Common myeloid progenitor, CD34-positive (primary cell): ENCODE measurements around the gene RPS10.

Experiments
- CTCF ChIA-PET: fragments of 350-600 bp; sonication (Branson Sonifier 250); formaldehyde crosslinking; loops from one replicate; lab custom pipeline; 2021; ENCODE audit warnings: antibody characterized with exemption; lab: Charles Lee
- POLR2A ChIA-PET: fragments of 350-600 bp; sonication (Branson Sonifier 250); formaldehyde crosslinking; loops from one replicate; lab custom pipeline; 2021; ENCODE audit warnings: antibody characterized with exemption; lab: Charles Lee
- DNase-seq, 3 donors: peaks; one replicate each; pipeline versions ENCODE4 v3.0.0 to v3.0.0-alpha.2; 2013
- H3K27ac ChIP-seq, 2 experiments: 1 replicate in 1 of 2; 2 replicates in 1 of 2; pipeline ENCODE4 v1.7.0; 2013; ENCODE audit warnings: inconsistent platforms in 2 of 2, low read length in 2 of 2, mild to moderate bottlenecking in 2 of 2, low read depth in 1 of 2, moderate library complexity in 1 of 2; ENCODE audit not compliant: severe bottlenecking in 2 of 2, insufficient read depth in 1 of 2, poor library complexity in 1 of 2
- H3K27me3 ChIP-seq, 5 experiments: replicated peaks in 2 of 5; 1 replicate in 3 of 5; 2 replicates in 2 of 5; pipeline versions ENCODE4 v1.6.1 to v1.7.0; 2013; ENCODE audit warnings: low read length in 4 of 5, mild to moderate bottlenecking in 2 of 5, moderate library complexity in 2 of 5, inconsistent platforms in 1 of 5; ENCODE audit not compliant: insufficient read depth in 5 of 5, control insufficient read depth in 4 of 5
- H3K36me3 ChIP-seq, 4 experiments: 1 replicate in 2 of 4; 2 replicates in 2 of 4; pipeline versions ENCODE4 v1.6.1 to v1.7.0; 2013; ENCODE audit warnings: low read length in 3 of 4, control low read depth in 1 of 4, mild to moderate bottlenecking in 1 of 4; ENCODE audit not compliant: control insufficient read depth in 4 of 4, insufficient read depth in 4 of 4
- H3K4me1 ChIP-seq, 4 experiments: 1 replicate in 3 of 4; 2 replicates in 1 of 4; pipeline versions ENCODE4 v1.6.1 to v1.7.1; 2013; ENCODE audit warnings: low read length in 3 of 4, mild to moderate bottlenecking in 3 of 4, control low read depth in 1 of 4, inconsistent platforms in 1 of 4, moderate library complexity in 1 of 4; ENCODE audit not compliant: control insufficient read depth in 4 of 4, insufficient read depth in 4 of 4; ENCODE audit errors: control extremely low read depth in 1 of 4
- H3K4me3 ChIP-seq, 7 experiments: 1 replicate in 4 of 7; 2 replicates in 3 of 7; pipeline versions ENCODE4 v1.5.1 to v1.7.0; 2013; ENCODE audit warnings: mild to moderate bottlenecking in 7 of 7, low read length in 6 of 7, moderate library complexity in 6 of 7, inconsistent platforms in 2 of 7, low read depth in 2 of 7, control low read depth in 1 of 7; ENCODE audit not compliant: insufficient read depth in 4 of 7, control insufficient read depth in 1 of 7; ENCODE audit errors: extremely low read depth in 1 of 7
- H3K9me3 ChIP-seq, 5 experiments: 1 replicate in 4 of 5; 2 replicates in 1 of 5; pipeline versions ENCODE4 v1.6.1 to v1.7.1; 2013; ENCODE audit warnings: low read length in 4 of 5, mild to moderate bottlenecking in 2 of 5, inconsistent platforms in 1 of 5, low read depth in 1 of 5, moderate library complexity in 1 of 5; ENCODE audit not compliant: control insufficient read depth in 4 of 5, insufficient read depth in 2 of 5; ENCODE audit errors: control extremely low read depth in 1 of 5
- WGBS: methylation state at CpG from one replicate; pipeline ENCODE4 v1.1.5; 2013; ENCODE audit not compliant: insufficient coverage; 5-methylcytosine and 5-hydroxymethylcytosine counted together

Gene RPS10

DNA sequence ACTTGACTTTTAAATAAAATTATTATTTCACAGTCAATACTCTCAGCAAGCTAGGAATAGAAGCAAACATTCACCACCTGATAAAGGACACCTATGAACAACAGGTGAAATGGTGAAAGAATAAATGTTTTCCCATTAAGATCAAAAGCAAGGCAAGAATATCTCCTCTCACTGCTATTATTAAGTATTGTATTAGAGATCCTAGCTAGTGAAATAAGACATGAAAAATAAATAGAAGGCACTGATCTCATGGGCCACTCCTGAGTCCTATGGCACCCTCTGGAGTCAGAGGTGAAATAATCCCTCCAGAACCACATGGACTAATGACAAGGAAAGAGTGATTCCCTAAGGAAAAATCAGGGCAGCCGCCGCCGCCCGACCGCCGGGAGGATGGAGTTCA, 29.4 kb downstream of the RPS10 start:
- H3K4me1 ChIP-seq: peaks cover 5 to 17% (median 14%) of the 10 kb centered on the region in 4 experiments
- CTCF ChIA-PET: interaction anchor here (1.3 to 1.7 kb wide), 3 partner anchors 9 to 200 kb away, joined by 3 to 7 read pairs (median 4); no protein-coding TSS in a partner anchor
- H3K27ac ChIP-seq: no peak overlapping the region
- DNase-seq: no peak
- peaks cover 0 to 4% (median 0%) of the 10 kb centered on the region in 5 experiments for H3K9me3 ChIP-seq
- H3K27me3 ChIP-seq: no peaks in the 10 kb centered on the region
- H3K4me3 ChIP-seq: no peak overlapping the region
- H3K36me3 ChIP-seq: no peaks in the 10 kb centered on the region
- POLR2A ChIA-PET: no interaction called here
- no CpG with 5 or more reads among the region's 6 CpGs for WGBS

DNA sequence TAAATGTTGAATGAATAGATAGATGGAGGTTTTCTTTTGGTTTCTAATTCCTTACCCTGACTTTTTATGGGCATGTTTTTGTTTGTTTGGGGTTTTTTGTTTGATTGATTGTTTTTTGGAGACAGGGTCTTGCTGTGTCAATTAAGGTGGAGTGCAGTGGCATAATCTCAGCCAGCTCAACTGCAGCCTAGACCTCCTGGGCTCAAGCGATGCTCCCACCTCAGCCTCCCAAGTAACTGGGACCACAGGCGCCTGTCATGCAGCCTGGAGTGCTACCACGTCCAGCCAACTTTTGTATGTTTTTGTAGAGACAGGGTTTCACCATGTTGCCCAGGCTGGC, 31.9 kb downstream of the RPS10 start:
- 95% methylated on average over 3 of the region's 3 CpGs for WGBS
- Histone ChIP-seq H3K4me3 (peak overlapping the region in 2 of 7 experiments; percentile 4 to 96), H3K27ac (peak overlapping the region in 1 of 2 experiments; percentile 45), H3K4me1 (peaks cover 10 to 28% (median 19%) of the 10 kb centered on the region in 4 experiments), H3K27me3 (no peaks in the 10 kb centered on the region), H3K36me3 (peaks cover 0 to 2% (median 0%) of the 10 kb centered on the region in 4 experiments), H3K9me3 (peaks cover 0 to 4% (median 2%) of the 10 kb centered on the region in 5 experiments)
- no peak for DNase-seq
- ChIA-PET POLR2A (no interaction called here), CTCF (interaction anchor here (0.9 to 4.4 kb wide), 3 partner anchors 31 to 199 kb away, joined by 3 to 34 read pairs (median 3); partner anchors contain the start of gene SMIM29)

DNA sequence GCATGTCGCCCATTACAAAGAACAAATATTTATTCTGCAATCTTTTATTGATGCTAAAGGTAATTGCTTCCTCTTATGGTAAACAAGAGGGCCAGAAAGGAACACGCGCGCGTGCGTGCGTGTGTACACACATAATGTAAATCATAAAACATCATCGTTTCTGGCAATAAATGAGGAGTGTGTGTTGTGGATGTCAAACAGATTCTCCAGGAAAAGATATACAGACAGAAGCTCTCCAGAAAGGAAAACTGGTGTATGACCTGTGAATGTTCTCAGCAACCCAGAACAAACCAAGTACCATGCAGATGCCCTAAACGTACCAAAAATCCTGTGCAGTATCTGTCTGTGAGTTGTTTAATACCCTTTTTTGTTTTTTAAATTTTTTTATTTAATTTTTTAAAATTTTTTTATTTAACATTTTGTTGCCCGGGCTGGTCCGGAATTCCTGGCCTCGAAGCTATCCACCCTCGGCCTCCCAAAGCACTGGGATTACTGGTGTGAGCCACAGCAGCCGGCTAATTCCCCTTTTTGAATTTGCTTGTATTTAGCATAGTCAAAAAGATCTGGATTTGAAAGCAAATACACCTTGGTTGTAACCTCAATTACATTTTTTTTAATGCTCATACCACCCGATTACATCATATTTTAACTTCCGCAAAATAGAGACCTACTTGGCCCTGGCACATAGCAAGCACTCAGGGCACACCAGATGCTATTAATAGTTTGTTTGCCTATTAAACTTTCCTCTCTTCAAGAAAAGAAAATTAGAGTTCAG, 32.5 kb downstream of the RPS10 start:
- Histone ChIP-seq H3K4me1 (peaks cover 10 to 28% (median 19%) of the 10 kb centered on the region in 4 experiments), H3K36me3 (peaks cover 0 to 4% (median 0%) of the 10 kb centered on the region in 4 experiments), H3K27ac (peak overlapping the region in 1 of 2 experiments; percentile 86), H3K9me3 (peaks cover 0 to 5% (median 2%) of the 10 kb centered on the region in 5 experiments), H3K27me3 (no peaks in the 10 kb centered on the region), H3K4me3 (peak overlapping the region; percentile 82 to 96 (median 90))
- peak; percentile 63 to 94 (median 87) for DNase-seq
- POLR2A ChIA-PET: no interaction called here
- CTCF ChIA-PET: interaction anchor here (0.7 to 4.4 kb wide), 6 partner anchors 9 to 198 kb away, joined by 3 to 34 read pairs (median 3); partner anchors contain the start of gene SMIM29
- WGBS: no CpG with 5 or more reads among the region's 16 CpGs

DNA sequence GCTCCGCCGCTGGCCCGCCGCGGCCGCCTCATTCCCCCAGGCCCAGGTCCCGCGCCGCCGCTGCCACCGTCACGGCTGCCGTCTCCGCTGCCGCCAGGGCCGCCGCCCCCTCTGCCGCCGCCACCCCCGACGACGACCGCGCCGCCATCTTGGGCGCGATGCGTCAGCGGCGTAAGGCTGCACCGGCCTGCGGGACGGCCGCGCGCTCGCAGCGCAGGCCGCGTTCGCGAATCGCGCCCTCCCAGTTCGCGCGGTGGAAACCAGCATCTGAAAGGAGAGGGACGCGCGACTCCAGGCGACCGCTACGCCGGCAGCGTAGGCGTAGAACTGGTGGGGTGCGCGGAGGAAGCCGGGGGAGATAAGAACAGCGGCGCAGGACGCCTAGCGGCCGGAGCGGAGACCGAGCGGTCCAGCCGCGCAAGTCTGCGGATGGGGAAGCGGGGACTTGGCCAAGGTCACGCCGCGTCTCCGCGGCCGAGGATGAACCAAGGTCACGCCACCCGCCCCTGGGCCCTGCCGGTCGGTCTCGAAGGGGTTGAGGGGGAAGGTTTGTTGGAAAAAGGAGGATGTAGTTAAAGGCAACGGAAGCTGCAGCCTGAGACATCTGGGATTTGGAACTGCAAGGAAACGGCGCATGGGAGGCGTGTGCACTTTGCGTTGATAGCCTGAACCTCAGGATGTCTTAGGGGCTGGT, 33.2 kb downstream of the RPS10 start, which contains the start of gene NUDT3:
NUDT3 (minus strand) TSS at position 173 of the 694 bp plus-strand sequence. CDS start 307 bp downstream, outside the sequence.
- peaks cover 0 to 4% (median 0%) of the 10 kb centered on the region in 4 experiments for H3K36me3 ChIP-seq
- H3K4me1 ChIP-seq: peaks cover 10 to 30% (median 19%) of the 10 kb centered on the region in 4 experiments
- ChIA-PET CTCF (interaction anchor here (0.7 to 4.4 kb wide), 6 partner anchors 9 to 143 kb away, joined by 3 to 34 read pairs (median 3); partner anchors contain the start of gene SMIM29), POLR2A (interaction anchor here (2.0 kb wide), 1 partner anchor 142 kb away, joined by 8 read pairs; no protein-coding TSS in a partner anchor)
- peak; percentile 97 to 98 (median 98) for DNase-seq
- peaks cover 0 to 5% (median 2%) of the 10 kb centered on the region in 5 experiments for H3K9me3 ChIP-seq
- H3K27me3 ChIP-seq: no peaks in the 10 kb centered on the region
- peak within 1 kb of the TSS; percentile 61 to 86 for H3K27ac ChIP-seq
- H3K4me3 ChIP-seq: peak within 1 kb of the TSS; percentile 82 to 96 (median 90)
- WGBS: 0% methylated on average over 69 of the region's 87 CpGs

DNA sequence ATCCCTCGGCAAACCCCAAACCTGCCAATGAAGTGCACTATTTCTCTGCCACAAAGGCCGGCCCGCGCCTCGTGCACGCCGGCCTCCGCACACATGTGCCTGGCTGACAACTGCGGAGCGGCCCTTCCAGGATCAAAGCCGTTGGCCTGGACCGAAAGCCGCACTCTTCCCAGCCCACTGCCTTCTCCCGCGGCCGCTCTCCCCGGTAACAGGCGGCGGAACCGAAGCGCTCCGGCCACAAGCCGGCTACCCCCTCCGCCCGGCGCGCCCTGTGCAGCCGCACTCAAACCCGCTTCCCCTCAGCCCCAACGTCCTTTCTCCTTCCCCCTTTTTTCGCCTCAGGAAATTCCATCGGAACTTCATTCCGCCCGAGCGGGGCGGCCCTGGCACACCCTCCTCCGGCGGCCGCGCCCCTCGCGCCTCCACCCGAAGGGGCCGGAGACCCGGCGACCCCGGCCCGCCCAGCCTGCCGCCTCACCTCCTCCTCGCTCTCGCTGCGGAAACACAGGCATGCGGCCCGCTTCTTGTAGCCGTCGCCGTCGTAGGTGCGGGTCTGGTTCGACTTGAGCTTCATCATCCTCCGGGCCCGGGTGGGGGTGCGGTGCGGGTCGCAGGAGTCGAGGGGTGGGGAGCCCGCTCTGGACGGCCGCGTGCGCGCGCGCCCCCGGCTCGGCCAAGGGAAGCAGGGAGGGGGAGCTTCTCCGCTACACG, 33.9 kb downstream of the RPS10 start:
- CTCF ChIA-PET: interaction anchor here (0.9 to 4.4 kb wide), 4 partner anchors 23 to 148 kb away, joined by 3 to 34 read pairs (median 6); partner anchors contain the start of gene SMIM29
- 0% methylated on average over 67 of the region's 78 CpGs for WGBS
- peaks cover 0 to 4% (median 0%) of the 10 kb centered on the region in 4 experiments for H3K36me3 ChIP-seq
- peaks cover 0 to 5% (median 2%) of the 10 kb centered on the region in 5 experiments for H3K9me3 ChIP-seq
- H3K27ac ChIP-seq: peak overlapping the region; percentile 61 to 86
- POLR2A ChIA-PET: interaction anchor here (2.0 kb wide), 1 partner anchor 142 kb away, joined by 8 read pairs; no protein-coding TSS in a partner anchor
- DNase-seq: peak; percentile 49 to 84 (median 76)
- H3K27me3 ChIP-seq: no peaks in the 10 kb centered on the region
- H3K4me3 ChIP-seq: peak overlapping the region; percentile 82 to 96 (median 90)
- H3K4me1 ChIP-seq: peaks cover 10 to 30% (median 19%) of the 10 kb centered on the region in 4 experiments

DNA sequence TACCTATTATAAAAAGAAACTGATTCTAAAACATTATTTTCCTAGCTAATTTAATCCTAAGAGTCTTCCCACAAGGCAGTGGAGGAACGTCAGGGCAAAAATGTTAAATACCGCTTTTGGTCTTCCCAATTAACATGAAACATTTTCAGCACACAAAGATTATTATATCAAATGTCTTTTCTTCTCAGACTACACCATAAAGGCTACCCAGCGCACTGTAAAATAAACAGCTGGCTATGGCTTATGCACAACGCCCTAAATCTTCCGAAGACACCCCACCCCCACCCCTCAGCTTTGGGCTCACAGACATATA, 34.4 kb downstream of the RPS10 start:
- POLR2A ChIA-PET: interaction anchor here (1.0 to 2.0 kb wide), 2 partner anchors 11 to 141 kb away, joined by 3 to 8 read pairs; no protein-coding TSS in a partner anchor
- H3K27ac ChIP-seq: peak overlapping the region; percentile 61 to 86
- CTCF ChIA-PET: interaction anchor here (0.9 to 4.4 kb wide), 4 partner anchors 23 to 148 kb away, joined by 3 to 34 read pairs (median 6); partner anchors contain the start of gene SMIM29

More for the DNA sequence above, 34.4 kb downstream of the RPS10 start:
- 0% methylated on average over 5 of the region's 5 CpGs for WGBS
- Histone ChIP-seq H3K9me3 (peaks cover 0 to 3% (median 1%) of the 10 kb centered on the region in 5 experiments), H3K4me3 (peak overlapping the region; percentile 82 to 96 (median 90)), H3K4me1 (peaks cover 10 to 30% (median 19%) of the 10 kb centered on the region in 4 experiments), H3K36me3 (peaks cover 0 to 4% (median 0%) of the 10 kb centered on the region in 4 experiments), H3K27me3 (no peaks in the 10 kb centered on the region)
- no peak for DNase-seq
